GM19043 (cell line): ENCODE measurements around the gene GLI3.

Experiments used
- ATAC-seq: cut with Tn5 transposase; IDR thresholded peaks from one replicate; pipeline ENCODE4 v1.9.1; 2021; ENCODE audit warnings: low read depth; ENCODE audit not compliant: unreplicated experiment

Gene GLI3

DNA sequence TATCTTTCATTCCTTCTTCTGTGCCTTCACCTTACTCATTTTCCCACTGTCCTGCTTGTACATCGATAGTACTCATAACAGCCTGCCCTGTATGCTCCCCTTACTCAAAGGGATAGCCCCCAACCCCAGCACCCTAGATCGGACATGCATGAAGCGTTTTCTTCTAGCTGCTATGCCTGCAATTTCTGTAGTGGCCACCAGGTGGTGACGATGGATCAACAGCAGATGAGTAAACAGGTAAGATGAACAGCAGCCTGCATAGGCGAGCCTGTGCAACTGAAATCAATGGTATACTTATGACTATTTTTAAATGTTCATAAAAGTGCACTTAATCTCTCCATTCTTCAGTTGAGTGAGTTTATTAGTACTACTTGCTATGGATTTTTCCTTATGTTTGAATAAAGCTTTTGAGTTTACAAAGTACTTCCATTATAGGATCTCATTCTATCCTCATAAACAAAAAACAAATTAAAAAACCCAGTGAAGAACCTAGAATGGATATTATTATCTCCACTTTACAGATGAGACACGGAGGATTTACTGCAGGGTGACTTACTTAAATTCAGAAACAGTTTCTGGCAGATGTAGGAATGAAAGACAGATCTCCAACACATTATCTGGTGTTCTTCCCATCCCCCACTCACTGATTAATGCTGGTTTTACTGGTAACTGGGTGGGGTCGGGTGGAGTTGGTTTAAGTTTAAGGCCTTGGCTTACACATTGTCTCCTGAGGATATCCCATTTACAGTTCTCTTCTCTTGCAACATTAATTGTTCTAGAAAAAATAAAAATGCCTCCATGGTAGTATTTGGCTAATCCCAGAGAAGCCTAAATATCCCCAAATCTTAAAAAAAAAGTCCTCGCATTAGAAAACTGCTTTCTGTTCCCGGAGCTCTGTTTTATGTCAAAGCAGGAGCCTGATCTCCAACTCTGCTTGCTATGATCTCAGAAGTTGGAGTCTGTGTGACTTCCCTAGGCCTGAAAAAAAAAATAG is 222.1 kb downstream of the GLI3 start:
- ATAC-seq, result no peak

DNA sequence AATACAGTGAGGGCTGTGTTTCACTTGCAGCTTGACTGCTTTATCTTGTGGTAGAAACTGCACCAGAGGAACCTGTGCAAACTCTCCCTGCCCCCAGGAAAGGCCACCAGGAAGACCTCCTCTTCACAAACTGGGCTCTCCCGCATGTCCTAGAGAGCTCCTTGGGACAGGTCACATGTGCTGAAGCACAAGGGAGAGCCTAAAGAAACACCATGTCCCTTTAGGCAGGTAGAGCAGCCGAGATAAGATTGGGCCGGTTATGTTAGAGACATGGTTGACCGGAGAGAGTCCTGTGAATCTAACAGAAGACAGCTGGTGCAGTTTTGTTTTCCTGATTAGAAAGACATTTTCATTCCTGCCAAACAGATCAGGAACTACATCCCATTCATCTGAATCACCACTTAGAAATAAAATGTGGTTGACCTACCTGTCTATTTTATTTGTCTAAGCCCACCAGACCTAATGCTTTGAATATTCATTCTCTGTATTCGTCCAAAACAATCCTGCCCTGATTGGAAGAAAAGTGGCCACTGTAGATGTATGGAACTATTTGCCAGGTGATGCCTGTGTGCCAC is 224.1 kb downstream of the GLI3 start:
- ATAC-seq, result no peak

DNA sequence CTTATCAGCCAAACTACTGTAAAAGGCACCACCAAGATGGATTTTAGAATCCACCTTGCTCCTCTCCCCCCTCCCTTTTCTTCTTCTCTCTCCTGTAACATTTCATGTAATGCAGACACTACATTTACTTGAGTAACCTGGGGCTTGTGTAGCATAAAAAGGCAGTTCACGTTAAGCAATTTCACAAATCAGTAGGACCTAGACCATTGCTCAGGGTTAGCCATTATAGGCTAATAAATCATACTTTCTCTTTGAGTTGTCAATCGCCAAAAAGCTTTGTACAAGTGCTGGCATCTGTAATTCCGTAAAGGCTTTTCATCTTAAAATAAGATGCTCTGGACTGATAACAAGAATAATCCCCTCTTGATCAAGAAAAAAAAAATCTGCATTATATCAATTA is 224.7 kb downstream of the GLI3 start:
- ATAC-seq, result no peak

DNA sequence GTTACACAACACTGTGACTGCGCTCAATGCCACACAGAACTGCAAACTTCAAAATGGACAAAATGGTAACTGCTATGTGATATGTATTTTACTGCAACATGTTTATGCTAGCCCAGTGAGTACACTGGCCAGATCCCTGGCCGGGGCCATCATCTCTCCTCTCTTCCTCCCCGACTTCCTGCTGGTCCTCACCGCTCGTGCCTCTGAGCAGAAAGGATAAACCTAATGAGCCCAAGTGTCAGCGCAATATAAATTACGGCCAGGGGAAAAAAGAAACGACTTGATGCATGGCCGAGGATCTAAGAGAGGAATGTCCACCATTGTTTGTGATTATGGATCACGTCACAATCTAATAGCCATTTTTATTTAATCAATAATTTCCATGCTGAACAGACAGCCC is 225.2 kb downstream of the GLI3 start:
- no peak for ATAC-seq

DNA sequence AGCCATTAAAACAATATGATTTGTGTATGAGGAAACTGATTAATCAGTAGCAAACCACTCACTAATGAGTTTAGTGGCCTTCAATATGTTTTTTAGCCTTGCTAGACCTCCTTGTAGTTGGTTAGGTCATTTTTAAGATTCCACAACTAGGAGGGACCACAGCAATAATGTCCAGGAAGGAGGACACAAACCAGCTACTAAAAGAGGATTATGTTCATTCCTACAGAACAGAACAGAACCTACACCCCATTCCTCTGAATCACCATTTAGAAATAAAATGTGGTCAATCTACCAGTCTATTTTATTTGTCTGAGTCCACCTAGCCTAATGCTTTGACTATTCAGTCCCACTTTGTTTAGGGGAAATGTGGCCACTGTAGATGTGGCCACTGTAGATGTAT is 226.3 kb downstream of the GLI3 start:
- no peak for ATAC-seq

DNA sequence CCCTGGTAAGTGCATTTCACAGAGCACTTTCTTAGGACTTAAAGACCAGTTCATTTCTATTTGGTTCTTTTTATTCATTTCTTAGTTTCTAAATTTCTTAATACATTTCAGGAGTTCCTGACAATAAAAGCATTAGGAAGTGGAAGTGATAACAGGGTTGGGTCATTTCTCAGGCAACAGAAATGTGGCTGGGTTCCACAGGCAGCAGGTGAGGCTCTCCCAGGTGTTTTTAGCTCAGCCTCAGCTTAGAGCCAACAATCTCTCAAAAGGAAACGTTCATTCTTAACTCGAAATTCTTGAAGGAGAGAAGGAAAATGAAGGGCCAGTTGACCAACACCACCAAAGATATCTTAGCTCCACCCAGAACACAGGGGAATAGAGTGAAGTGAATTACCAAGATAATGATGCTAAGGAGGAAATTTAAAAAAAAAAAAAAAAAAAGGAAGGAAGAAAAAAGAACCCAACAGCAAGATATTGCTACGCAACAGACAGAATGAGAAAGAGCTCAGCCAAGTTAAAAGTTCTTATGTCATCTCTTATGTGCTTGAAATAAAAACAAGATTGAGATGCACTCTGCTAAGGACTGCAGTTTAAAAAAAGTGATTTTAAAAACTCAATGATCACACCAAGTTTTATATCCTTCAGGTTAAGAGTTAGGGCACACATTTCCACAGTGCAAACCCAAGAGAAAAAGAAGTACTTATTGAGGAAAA is 230.1 kb downstream of the GLI3 start:
- ATAC-seq, result no peak

DNA sequence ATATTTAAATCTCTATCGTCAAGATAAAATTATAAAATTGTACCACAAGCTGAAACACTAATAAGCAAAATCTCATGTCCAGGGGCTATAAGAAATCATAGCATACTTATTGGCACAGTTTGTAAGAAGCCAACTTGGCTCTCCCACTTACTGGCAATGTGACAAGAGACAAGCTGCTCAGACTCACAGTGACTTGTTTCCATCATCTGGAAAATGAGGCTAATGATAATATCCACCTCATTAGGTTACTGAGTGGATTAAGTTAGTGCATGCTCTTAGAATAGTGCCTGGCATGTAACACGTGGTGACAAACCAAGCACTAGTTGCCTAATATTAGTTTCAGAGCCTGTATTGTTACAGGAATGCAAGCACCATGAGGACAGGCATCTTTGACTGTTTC is 234.4 kb downstream of the GLI3 start:
- ATAC-seq, result no peak

DNA sequence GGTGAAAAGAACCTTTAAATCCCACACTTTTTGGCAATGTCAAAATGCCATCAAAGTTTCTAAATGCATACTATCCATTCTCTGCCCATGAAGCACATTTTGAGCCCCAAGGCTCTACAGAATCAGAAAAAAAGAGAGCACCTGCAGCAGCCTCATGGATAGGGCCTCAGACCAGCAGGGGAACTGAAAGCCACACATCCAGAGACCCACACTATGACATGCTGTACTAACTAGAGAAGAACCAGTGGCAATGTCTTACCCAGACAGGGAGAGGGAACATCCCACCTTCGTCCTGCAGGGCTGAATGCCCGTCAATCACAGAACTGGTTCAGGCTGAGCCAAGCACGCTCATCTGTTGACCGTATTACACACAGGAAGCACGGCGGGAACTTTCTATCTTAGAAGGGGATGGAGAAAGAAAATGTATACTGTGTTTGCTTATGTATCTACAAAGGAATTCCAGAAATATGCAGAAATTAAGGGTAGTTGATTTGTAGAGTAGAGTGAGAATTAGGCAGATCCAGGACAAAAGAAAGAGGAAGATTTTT is 237.2 kb downstream of the GLI3 start:
- no peak for ATAC-seq

DNA sequence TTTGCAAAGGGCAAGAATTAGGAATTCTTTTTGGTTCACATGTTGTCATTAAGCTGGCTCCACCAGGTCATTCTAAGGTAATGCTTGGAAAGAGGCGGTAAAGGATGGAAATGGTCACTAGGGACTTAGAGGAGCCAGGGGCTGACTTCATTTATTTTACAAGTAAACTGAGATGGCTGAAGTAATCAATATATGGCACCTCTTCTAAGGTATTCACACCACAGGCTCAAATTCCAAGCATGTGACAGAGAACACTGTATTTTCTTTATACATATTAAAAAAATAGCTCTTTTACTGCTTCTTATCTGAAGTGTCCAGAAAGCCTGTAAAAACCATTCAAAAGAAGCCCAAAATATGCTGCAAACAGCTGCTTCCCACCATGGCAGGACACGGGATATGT is 239.0 kb downstream of the GLI3 start:
- no peak for ATAC-seq

DNA sequence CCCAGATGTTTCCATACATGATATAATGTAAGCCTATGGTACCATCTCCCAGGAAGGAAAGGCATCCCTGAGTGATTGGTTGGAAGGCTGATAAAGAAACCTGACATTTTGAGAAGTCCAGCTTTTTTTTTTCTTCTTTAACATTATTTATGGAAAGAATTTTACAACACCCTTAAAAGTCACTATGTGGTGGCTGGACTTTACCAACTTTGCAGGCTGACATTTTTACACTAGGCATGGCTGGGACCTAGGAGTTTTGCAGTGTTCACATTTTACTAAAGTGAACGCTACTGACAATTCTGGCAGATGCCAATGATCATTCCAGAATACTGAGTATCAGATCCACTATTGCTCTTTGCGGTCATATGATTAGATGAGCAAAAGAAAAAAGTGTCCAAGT is 239.9 kb downstream of the GLI3 start:
- ATAC-seq, result no peak

DNA sequence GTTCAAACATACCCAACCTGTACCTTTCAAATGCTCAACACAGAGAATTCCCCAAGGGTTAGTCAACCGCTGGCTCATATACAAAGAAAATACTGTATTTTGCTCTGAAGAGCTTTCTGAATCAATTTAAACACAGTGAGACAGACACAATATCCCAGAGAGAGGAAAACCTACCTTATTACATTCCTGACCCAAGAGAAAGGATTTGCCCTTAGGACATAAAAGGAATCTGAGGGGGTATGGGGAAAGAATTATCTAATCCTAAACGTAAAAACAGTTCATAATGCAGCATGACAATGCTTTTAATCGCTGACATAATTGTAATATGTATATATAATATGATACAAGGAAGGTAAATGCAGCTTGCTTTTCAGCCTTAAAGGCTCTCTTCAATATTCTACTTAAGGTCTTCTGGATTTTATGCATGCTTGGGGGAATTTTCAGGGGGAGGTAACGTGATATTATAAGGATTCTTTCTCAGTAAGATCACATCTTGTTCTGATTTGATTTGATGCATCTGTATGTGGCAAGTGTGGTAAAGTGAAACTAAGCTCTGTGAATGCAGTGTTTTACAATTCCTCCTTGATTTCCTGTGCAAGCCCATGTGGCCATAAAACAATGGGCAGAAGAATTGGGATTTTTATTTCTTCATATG is 240.5 kb downstream of the GLI3 start:
- no peak for ATAC-seq

DNA sequence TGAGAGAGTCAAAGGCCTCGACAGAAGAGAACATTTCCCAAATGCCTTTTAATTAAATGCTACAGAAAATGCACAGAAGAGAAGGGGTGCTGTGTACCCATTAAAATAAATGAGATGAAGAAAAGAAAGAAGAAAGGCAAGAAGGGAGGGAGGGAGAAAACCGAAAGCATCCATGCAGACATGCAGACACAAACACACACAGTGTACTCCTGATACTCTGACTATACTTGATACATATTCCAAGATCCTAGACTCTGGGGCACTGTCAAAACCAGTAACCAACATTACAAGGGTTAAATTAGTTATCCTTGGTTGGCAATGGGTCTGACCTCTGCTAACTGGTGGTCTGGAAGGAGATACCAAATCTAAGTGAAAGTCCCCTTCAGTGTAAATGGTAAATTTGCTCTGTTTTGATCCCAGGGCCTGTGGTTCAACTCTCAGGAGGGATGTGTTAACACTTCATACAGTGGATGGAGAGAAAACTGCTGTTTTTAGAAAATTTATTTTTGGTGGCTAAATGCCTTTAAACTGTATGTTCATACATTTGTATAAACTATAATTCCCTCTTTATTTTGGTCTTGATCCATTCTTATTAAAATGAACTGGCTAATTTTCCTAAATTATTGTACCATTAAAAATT is 241.3 kb downstream of the GLI3 start:
- ATAC-seq, result no peak

DNA sequence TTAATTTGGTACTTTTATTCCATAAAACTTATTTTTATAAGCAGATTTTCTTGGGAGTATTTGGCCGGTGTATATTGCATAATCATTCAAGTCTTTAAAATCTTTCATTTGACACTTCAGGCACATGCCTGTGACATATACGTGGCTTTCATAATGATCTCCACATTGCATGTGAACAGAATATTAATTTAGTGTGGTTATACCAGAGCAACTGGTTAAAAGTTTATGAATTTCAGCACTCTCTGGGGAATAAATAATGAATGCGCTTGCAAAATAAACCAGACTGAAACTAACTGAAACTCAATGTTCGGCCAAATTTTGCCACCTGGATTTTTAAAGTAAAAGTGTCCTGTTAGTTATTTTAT is 242.3 kb downstream of the GLI3 start:
- no peak for ATAC-seq

DNA sequence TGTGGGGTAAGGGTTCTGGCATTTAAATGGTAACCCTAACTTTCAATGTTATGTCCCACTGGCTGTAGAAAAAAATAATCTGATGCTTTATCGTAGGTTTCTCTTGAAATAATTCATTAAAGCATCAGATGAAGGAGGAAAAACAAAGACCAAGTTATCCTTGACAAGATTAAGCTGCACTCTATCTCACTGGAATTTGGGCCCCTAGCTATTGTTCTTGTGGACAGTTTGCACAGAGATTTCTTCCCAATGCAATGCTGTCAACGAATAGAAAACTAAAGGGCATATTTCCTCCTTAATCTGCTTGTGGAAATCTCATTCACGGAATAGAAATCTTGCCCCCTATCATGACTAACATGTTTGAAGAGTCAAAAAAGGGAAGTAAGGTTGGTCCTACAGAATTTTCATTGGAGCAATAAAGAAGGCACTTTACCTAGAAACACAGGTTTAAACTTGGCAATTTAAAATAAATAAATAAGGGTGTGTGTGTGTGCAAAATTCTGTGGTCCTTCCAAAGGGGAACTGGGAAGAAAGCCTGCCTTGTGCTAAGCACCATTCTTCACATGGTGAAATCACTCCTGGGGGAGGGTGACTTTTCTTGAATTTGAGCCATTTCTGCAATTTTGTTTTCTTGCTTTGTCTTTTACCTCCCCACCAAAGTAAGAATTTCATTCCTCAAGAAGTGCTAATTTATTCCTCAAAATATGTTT is 242.8 kb downstream of the GLI3 start:
- no peak for ATAC-seq

DNA sequence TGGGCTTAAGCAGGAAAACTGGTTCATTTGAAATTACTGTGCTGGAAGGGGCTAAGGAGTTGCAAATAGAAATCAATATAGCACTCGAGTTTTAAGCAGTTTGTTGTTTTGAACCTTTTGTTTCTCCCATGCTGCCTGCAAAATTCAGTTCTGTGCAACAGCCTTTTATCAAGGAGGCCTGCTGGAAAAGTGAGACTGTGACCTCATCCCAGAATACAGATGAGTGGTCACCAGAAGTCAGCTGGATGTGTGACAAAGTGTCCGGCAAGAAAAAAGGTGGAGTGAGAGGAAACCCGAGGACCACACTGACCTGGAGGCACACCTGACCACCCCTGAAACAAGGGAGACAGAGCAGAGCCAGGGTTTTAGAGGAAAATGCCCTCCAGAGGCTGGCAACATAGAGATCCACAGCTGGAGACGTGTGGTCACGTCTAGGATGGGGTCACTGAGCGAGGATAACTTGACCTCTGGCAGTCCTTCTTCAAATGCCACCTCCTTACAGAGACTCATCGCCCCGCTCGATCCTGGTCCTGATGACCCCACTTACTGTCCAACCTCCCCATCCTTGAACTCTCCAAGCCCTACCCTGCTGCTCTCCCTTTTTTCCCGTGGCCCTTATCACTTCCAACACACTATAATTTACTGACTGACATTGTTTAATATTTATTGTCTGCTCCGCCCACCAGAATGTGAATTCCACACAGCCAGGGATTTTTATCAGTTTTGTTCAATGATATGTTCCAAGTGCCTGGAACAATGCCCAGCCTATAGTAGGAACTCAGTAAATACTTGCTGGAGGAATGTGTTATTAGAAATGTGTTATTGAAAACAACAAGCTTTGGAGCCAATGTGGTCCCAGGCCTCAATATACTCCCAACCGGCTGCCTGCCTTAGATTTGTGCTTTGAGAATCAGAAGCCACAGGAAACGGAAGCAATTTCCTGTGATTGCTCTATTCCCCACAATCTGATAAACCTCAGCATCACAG is 243.8 kb downstream of the GLI3 start:
- no peak for ATAC-seq

DNA sequence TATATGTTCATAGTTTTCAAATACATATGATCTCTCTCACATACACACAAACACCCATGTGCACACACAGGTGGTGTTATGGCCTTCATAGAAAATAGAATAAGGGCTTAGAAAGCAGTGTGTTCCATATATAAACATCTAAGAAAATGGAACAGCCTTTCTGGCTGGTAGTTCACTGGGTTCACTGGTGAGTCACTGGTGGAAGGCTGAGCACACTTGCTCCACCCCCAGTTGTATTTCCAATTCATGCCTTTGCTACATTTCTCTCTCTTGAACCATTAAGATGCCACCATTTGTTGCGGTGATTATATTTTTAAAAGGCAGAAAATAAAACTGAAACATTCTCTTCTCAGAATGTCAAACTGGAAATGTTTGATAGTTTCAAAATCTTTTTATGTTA is 252.1 kb downstream of the GLI3 start:
- no peak for ATAC-seq

DNA sequence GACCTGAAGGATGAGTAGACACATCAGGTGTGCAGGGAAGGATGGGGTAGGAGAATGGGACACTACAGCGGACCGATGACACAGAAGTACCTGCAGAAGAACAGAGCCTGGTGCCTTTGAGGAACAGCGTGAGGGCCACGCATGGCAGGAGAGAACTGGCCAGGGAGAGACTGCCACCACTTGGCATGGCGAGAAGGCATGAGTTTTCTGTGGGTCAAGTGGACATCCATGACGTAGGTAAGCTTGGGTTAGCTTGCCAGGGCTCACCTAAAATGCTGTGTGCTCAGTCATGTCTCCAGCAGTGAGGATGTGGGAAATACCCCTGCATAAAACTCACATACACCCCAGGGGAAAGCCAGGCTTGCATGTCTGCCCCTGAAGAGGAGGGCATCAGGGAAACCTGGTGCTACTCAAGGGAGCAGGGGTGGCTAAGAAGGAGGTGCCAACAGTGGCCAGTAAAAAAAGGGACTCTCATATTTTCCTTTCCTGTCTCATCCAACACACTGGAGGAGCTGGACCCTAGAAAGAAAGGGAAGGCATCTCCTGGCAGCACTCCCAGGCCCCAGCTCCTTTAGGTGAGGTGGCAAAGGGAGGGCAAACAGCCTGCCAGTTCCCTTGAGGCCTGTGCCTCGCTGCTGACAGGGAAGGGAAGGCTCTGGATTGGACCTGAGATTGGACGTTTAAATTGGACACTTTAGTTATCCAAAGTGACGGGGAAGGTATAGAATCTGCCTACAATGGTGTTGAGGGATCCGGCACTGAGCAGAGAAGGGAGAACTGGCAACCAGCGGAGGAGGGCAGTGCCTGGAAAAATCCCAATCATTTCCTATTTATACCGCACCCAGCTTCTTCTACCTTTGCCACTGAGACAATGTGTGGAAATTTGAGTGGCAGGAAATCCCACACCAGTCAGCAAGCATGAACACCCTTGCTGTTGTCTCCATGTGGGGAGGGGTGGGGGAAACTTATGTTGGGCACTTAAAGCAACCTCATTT is 255.7 kb downstream of the GLI3 start:
- no peak for ATAC-seq
